ENCODE data around the gene PRDX1. TPM values are rescaled to one million over a fixed set of nuclear protein-coding genes. Genes with fewer than 3 reads are reported as not detected.
A peak's percentile ranks its signal among the peaks of the same experiment; 100 is the strongest.

Gene PRDX1
- total and polyA plus RNA-seq, 4 donors, result 279 to 441 (median 358) TPM

- 63 to 77% methylated on average over 3 of the region's 3 CpGs for WGBS, 2 donors
- H3K4me3 ChIP-seq (ENCODE audit: low read length in 2 of 2), result no peak overlapping the region
- ATAC-seq (ENCODE audit: low FRiP score), result no peak
- H3K27me3 ChIP-seq (ENCODE audit: control insufficient read depth in 1 of 2, insufficient read depth in 2 of 2, low read length in 1 of 2), result no peaks in the 10 kb centered on the region
- no peaks in the 10 kb centered on the region for H3K4me1 ChIP-seq (ENCODE audit: control insufficient read depth in 1 of 2, insufficient read depth in 2 of 2, low read length in 2 of 2)
- H3K36me3 ChIP-seq (ENCODE audit: control insufficient read depth in 1 of 2, insufficient read depth in 2 of 2, low read length in 1 of 2), result peaks cover 0 to 3% of the 10 kb centered on the region in 2 donors
- no peak overlapping the region for H3K27ac ChIP-seq (ENCODE audit: low read depth in 1 of 2, low read length in 2 of 2)
- peak in 1 of 2 donors; percentile 4 for DNase-seq
- no peaks in the 10 kb centered on the region for H3K9me3 ChIP-seq (ENCODE audit: control insufficient read depth, low read length)
- intact Hi-C loops (cut with DNase I), result no loop called here
Measured at GRCh38 chr1:45557422-45557944, 35.8 kb upstream of the PRDX1 start.

GRCh38 chr1:45554198-45554597 is 32.5 kb upstream of the PRDX1 start:
- intact Hi-C loops (cut with DNase I), result no loop called here
- peak in 1 of 2 donors; percentile 22 for DNase-seq
- Histone ChIP-seq H3K27ac (ENCODE audit: low read depth in 1 of 2, low read length in 2 of 2) (no peak overlapping the region), H3K4me1 (ENCODE audit: control insufficient read depth in 1 of 2, insufficient read depth in 2 of 2, low read length in 2 of 2) (no peaks in the 10 kb centered on the region), H3K27me3 (ENCODE audit: control insufficient read depth in 1 of 2, insufficient read depth in 2 of 2, low read length in 1 of 2) (no peaks in the 10 kb centered on the region), H3K9me3 (ENCODE audit: control insufficient read depth, low read length) (no peaks in the 10 kb centered on the region), H3K4me3 (ENCODE audit: low read length in 2 of 2) (no peak overlapping the region), H3K36me3 (ENCODE audit: control insufficient read depth in 1 of 2, insufficient read depth in 2 of 2, low read length in 1 of 2) (no peaks in the 10 kb centered on the region)
- 83 to 84% methylated on average over 6 of the region's 6 CpGs for WGBS, 2 donors
- ATAC-seq (ENCODE audit: low FRiP score), result no peak

- H3K27ac ChIP-seq (ENCODE audit: low read depth in 1 of 2, low read length in 2 of 2), result no peak overlapping the region
- H3K4me3 ChIP-seq (ENCODE audit: low read length in 2 of 2), result no peak overlapping the region
- DNase-seq, result peak in 1 of 2 donors; percentile 31
- intact Hi-C loops (cut with DNase I), result no loop called here
- H3K9me3 ChIP-seq (ENCODE audit: control insufficient read depth, low read length), result no peaks in the 10 kb centered on the region
- 75 to 84% methylated on average over 1 of the region's 1 CpG for WGBS, 2 donors
- no peaks in the 10 kb centered on the region for H3K36me3 ChIP-seq (ENCODE audit: control insufficient read depth in 1 of 2, insufficient read depth in 2 of 2, low read length in 1 of 2)
- no peaks in the 10 kb centered on the region for H3K4me1 ChIP-seq (ENCODE audit: control insufficient read depth in 1 of 2, insufficient read depth in 2 of 2, low read length in 2 of 2)
- H3K27me3 ChIP-seq (ENCODE audit: control insufficient read depth in 1 of 2, insufficient read depth in 2 of 2, low read length in 1 of 2), result no peaks in the 10 kb centered on the region
- no peak for ATAC-seq (ENCODE audit: low FRiP score)
Measured at GRCh38 chr1:45552331-45552730, 30.6 kb upstream of the PRDX1 start.

- no peaks in the 10 kb centered on the region for H3K36me3 ChIP-seq (ENCODE audit: control insufficient read depth in 1 of 2, insufficient read depth in 2 of 2, low read length in 1 of 2)
- H3K27ac ChIP-seq (ENCODE audit: low read depth in 1 of 2, low read length in 2 of 2), result no peak overlapping the region
- no peaks in the 10 kb centered on the region for H3K9me3 ChIP-seq (ENCODE audit: control insufficient read depth, low read length)
- no peaks in the 10 kb centered on the region for H3K4me1 ChIP-seq (ENCODE audit: control insufficient read depth in 1 of 2, insufficient read depth in 2 of 2, low read length in 2 of 2)
- no peaks in the 10 kb centered on the region for H3K27me3 ChIP-seq (ENCODE audit: control insufficient read depth in 1 of 2, insufficient read depth in 2 of 2, low read length in 1 of 2)
- peak overlapping the region; percentile 61 to 92 for H3K4me3 ChIP-seq (ENCODE audit: low read length in 2 of 2)
- ATAC-seq (ENCODE audit: low FRiP score) (no peak), DNase-seq (no peak)
- intact Hi-C loops (cut with DNase I), result loop anchor here in 1 of 2 donors (2.0 kb wide), 1 partner anchor 29 kb away; no protein-coding TSS in a partner anchor
- WGBS, 2 donors, result 11 to 15% methylated on average over 3 of the region's 3 CpGs
Measured at GRCh38 chr1:45551684-45552083, 30.0 kb upstream of the PRDX1 start.

- H3K36me3 ChIP-seq (ENCODE audit: control insufficient read depth in 1 of 2, insufficient read depth in 2 of 2, low read length in 1 of 2), result no peaks in the 10 kb centered on the region
- intact Hi-C loops (cut with DNase I), result loop anchor here in 1 of 2 donors (2.0 kb wide), 1 partner anchor 28 kb away; no protein-coding TSS in a partner anchor
- DNase-seq, result peak; percentile 94
- ATAC-seq (ENCODE audit: low FRiP score), result peak; percentile 98
- peak within 1 kb of the TSS; percentile 61 to 92 for H3K4me3 ChIP-seq (ENCODE audit: low read length in 2 of 2)
- H3K27me3 ChIP-seq (ENCODE audit: control insufficient read depth in 1 of 2, insufficient read depth in 2 of 2, low read length in 1 of 2), result no peaks in the 10 kb centered on the region
- 1% methylated on average over 47 of the region's 47 CpGs for WGBS, 2 donors
- no peaks in the 10 kb centered on the region for H3K9me3 ChIP-seq (ENCODE audit: control insufficient read depth, low read length)
- peak within 1 kb of the TSS in 1 of 2 donors; percentile 76 for H3K27ac ChIP-seq (ENCODE audit: low read depth in 1 of 2, low read length in 2 of 2)
- no peaks in the 10 kb centered on the region for H3K4me1 ChIP-seq (ENCODE audit: control insufficient read depth in 1 of 2, insufficient read depth in 2 of 2, low read length in 2 of 2)
Measured at GRCh38 chr1:45550401-45551351, 29.0 kb upstream of the PRDX1 start, which contains the start of gene AKR1A1. Gene AKR1A1 (plus strand): TSS chr1:45550826. CDS start chr1:45561795, 10,969 bp downstream.

- intact Hi-C loops (cut with DNase I), result no loop called here
- H3K27ac ChIP-seq (ENCODE audit: low read depth in 1 of 2, low read length in 2 of 2), result no peak overlapping the region
- no peak overlapping the region for H3K4me3 ChIP-seq (ENCODE audit: low read length in 2 of 2)
- ATAC-seq (ENCODE audit: low FRiP score), result no peak
- 87% methylated on average over 7 of the region's 7 CpGs for WGBS, 2 donors
- H3K36me3 ChIP-seq (ENCODE audit: control insufficient read depth in 1 of 2, insufficient read depth in 2 of 2, low read length in 1 of 2), result no peaks in the 10 kb centered on the region
- no peak for DNase-seq
- no peaks in the 10 kb centered on the region for H3K27me3 ChIP-seq (ENCODE audit: control insufficient read depth in 1 of 2, insufficient read depth in 2 of 2, low read length in 1 of 2)
- no peaks in the 10 kb centered on the region for H3K4me1 ChIP-seq (ENCODE audit: control insufficient read depth in 1 of 2, insufficient read depth in 2 of 2, low read length in 2 of 2)
- no peaks in the 10 kb centered on the region for H3K9me3 ChIP-seq (ENCODE audit: control insufficient read depth, low read length)
Measured at GRCh38 chr1:45545553-45546310, 24.0 kb upstream of the PRDX1 start.

GRCh38 chr1:45545019-45545493 is 23.4 kb upstream of the PRDX1 start:
- 57 to 72% methylated on average over 6 of the region's 6 CpGs for WGBS, 2 donors
- no peak overlapping the region for H3K27ac ChIP-seq (ENCODE audit: low read depth in 1 of 2, low read length in 2 of 2)
- no peaks in the 10 kb centered on the region for H3K27me3 ChIP-seq (ENCODE audit: control insufficient read depth in 1 of 2, insufficient read depth in 2 of 2, low read length in 1 of 2)
- no peak for ATAC-seq (ENCODE audit: low FRiP score)
- no peak overlapping the region for H3K4me3 ChIP-seq (ENCODE audit: low read length in 2 of 2)
- no peak for DNase-seq
- H3K4me1 ChIP-seq (ENCODE audit: control insufficient read depth in 1 of 2, insufficient read depth in 2 of 2, low read length in 2 of 2), result no peaks in the 10 kb centered on the region
- no peaks in the 10 kb centered on the region for H3K9me3 ChIP-seq (ENCODE audit: control insufficient read depth, low read length)
- no peaks in the 10 kb centered on the region for H3K36me3 ChIP-seq (ENCODE audit: control insufficient read depth in 1 of 2, insufficient read depth in 2 of 2, low read length in 1 of 2)
- intact Hi-C loops (cut with DNase I), result no loop called here

- intact Hi-C loops (cut with DNase I), result no loop called here
- DNase-seq, result no peak
- H3K4me3 ChIP-seq (ENCODE audit: low read length in 2 of 2), result no peak overlapping the region
- no peaks in the 10 kb centered on the region for H3K27me3 ChIP-seq (ENCODE audit: control insufficient read depth in 1 of 2, insufficient read depth in 2 of 2, low read length in 1 of 2)
- H3K36me3 ChIP-seq (ENCODE audit: control insufficient read depth in 1 of 2, insufficient read depth in 2 of 2, low read length in 1 of 2), result no peaks in the 10 kb centered on the region
- no peak overlapping the region for H3K27ac ChIP-seq (ENCODE audit: low read depth in 1 of 2, low read length in 2 of 2)
- 86 to 92% methylated on average over 4 of the region's 4 CpGs for WGBS, 2 donors
- no peaks in the 10 kb centered on the region for H3K9me3 ChIP-seq (ENCODE audit: control insufficient read depth, low read length)
- no peak for ATAC-seq (ENCODE audit: low FRiP score)
- no peaks in the 10 kb centered on the region for H3K4me1 ChIP-seq (ENCODE audit: control insufficient read depth in 1 of 2, insufficient read depth in 2 of 2, low read length in 2 of 2)
Measured at GRCh38 chr1:45544530-45544929, 22.8 kb upstream of the PRDX1 start.

Data from aorta (tissue), 5 donors.